Measurements from ENCODE around the gene COL20A1. TPM values are rescaled to one million over a fixed set of nuclear protein-coding genes. Genes with fewer than 3 reads are reported as not detected.

Gene COL20A1
- total RNA-seq, 6 experiments from 2014 or later = not detected

- H3K27me3 ChIP-seq = no peaks in the 10 kb centered on the region
- WGBS (ENCODE audit: insufficient coverage, low coverage, low lambda C conversion rate, missing lambda C conversion rate) = 20% methylated on average over 1 of the region's 8 CpGs
- no peak for ATAC-seq
- DNase-seq = peak in 1 of 3 donors; percentile 44
- H3K27ac ChIP-seq = no peak overlapping the region
- no peaks in the 10 kb centered on the region for H3K36me3 ChIP-seq
- TF ChIP-seq CTCF (IDR thresholded peaks at IDR 0.05) = no peak
- TF ChIP-seq POLR2A (IDR thresholded peaks at IDR 0.05) = no peak
- no peaks in the 10 kb centered on the region for H3K4me1 ChIP-seq
- no peak overlapping the region for H3K4me3 ChIP-seq
- H3K9me3 ChIP-seq = no peaks in the 10 kb centered on the region
- intact Hi-C loops (cut with DNase I) = no loop called here
These were observed 32.7 kb downstream of the COL20A1 start for GRCh38 chr20:63325554-63326313.

GRCh38 chr20:63326314-63327230, 33.6 kb downstream of the COL20A1 start:
- intact Hi-C loops (cut with DNase I) = no loop called here
- H3K27ac ChIP-seq = no peak overlapping the region
- peak in 1 of 3 donors; percentile 22 for DNase-seq
- 60% methylated on average over 1 of the region's 15 CpGs for WGBS (ENCODE audit: insufficient coverage, low coverage, low lambda C conversion rate, missing lambda C conversion rate)
- H3K4me3 ChIP-seq = no peak overlapping the region
- no peaks in the 10 kb centered on the region for H3K4me1 ChIP-seq
- H3K27me3 ChIP-seq = no peaks in the 10 kb centered on the region
- H3K36me3 ChIP-seq = no peaks in the 10 kb centered on the region
- TF ChIP-seq CTCF (IDR thresholded peaks at IDR 0.05) (no peak), POLR2A (IDR thresholded peaks at IDR 0.05) (no peak)
- H3K9me3 ChIP-seq = no peaks in the 10 kb centered on the region
- no peak for ATAC-seq

GRCh38 chr20:63327231-63327745, 34.3 kb downstream of the COL20A1 start:
- H3K9me3 ChIP-seq = no peaks in the 10 kb centered on the region
- intact Hi-C loops (cut with DNase I) = no loop called here
- WGBS (ENCODE audit: insufficient coverage, low coverage, low lambda C conversion rate, missing lambda C conversion rate) = 86% methylated on average over 1 of the region's 8 CpGs
- no peaks in the 10 kb centered on the region for H3K36me3 ChIP-seq
- peak in 1 of 3 donors; percentile 42 for DNase-seq
- no peaks in the 10 kb centered on the region for H3K4me1 ChIP-seq
- no peaks in the 10 kb centered on the region for H3K27me3 ChIP-seq
- no peak for ATAC-seq
- no peak overlapping the region for H3K4me3 ChIP-seq
- TF ChIP-seq POLR2A (IDR thresholded peaks at IDR 0.05) (no peak), CTCF (IDR thresholded peaks at IDR 0.05) (no peak)
- no peak overlapping the region for H3K27ac ChIP-seq

- no peak overlapping the region for H3K4me3 ChIP-seq
- no peaks in the 10 kb centered on the region for H3K27me3 ChIP-seq
- 100% methylated on average over 5 of the region's 20 CpGs for WGBS (ENCODE audit: insufficient coverage, low coverage, low lambda C conversion rate, missing lambda C conversion rate)
- H3K9me3 ChIP-seq = no peaks in the 10 kb centered on the region
- ATAC-seq = peak in 1 of 4 donors; percentile 15
- no peak overlapping the region for H3K27ac ChIP-seq
- no peaks in the 10 kb centered on the region for H3K4me1 ChIP-seq
- TF ChIP-seq CTCF (IDR thresholded peaks at IDR 0.05) = no peak
- TF ChIP-seq POLR2A (IDR thresholded peaks at IDR 0.05) = no peak
- intact Hi-C loops (cut with DNase I) = no loop called here
- peak in 1 of 3 donors; percentile 42 for DNase-seq
- H3K36me3 ChIP-seq = no peaks in the 10 kb centered on the region
These were observed 35.2 kb downstream of the COL20A1 start for GRCh38 chr20:63328026-63328700.

Data from right lobe of liver (tissue), 6 donors.